ENCODE measurements around the gene SLC30A7. TPM values are rescaled to one million over a fixed set of nuclear protein-coding genes. Genes with fewer than 3 reads are reported as not detected.

Gene SLC30A7
- total RNA-seq, 1 experiment from 2014 or later: 20.7 TPM

DNA sequence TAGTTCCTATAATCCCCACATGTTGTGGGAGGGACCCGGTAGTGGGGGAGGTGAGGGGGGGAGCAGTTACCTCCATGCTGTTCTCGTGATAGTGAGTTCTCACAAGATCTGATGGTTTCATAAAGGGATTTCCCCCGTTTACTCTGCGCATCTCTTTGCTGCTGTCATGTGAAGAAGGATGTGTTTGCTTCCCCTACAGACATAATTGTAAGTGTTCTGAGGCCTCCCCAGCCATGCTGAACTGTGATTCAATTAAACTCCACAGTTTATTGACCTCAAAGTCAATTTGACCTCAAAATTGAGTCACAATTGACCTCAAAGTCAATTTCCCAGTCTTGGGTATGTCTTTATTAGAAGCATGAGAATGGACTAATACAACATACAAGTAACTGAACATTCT lies 110.0 kb downstream of the SLC30A7 start (continued):
- TF ChIP-seq, protein P1, sequence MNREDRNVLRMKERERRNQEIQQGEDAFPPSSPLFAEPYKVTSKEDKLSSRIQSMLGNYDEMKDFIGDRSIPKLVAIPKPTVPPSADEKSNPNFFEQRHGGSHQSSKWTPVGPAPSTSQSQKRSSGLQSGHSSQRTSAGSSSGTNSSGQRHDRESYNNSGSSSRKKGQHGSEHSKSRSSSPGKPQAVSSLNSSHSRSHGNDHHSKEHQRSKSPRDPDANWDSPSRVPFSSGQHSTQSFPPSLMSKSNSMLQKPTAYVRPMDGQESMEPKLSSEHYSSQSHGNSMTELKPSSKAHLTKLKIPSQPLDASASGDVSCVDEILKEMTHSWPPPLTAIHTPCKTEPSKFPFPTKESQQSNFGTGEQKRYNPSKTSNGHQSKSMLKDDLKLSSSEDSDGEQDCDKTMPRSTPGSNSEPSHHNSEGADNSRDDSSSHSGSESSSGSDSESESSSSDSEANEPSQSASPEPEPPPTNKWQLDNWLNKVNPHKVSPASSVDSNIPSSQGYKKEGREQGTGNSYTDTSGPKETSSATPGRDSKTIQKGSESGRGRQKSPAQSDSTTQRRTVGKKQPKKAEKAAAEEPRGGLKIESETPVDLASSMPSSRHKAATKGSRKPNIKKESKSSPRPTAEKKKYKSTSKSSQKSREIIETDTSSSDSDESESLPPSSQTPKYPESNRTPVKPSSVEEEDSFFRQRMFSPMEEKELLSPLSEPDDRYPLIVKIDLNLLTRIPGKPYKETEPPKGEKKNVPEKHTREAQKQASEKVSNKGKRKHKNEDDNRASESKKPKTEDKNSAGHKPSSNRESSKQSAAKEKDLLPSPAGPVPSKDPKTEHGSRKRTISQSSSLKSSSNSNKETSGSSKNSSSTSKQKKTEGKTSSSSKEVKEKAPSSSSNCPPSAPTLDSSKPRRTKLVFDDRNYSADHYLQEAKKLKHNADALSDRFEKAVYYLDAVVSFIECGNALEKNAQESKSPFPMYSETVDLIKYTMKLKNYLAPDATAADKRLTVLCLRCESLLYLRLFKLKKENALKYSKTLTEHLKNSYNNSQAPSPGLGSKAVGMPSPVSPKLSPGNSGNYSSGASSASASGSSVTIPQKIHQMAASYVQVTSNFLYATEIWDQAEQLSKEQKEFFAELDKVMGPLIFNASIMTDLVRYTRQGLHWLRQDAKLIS (CRISPR knock-in tag; IDR thresholded peaks at IDR 0.05; ENCODE audit: borderline replicate concordance): no peak
- no peak for TF ChIP-seq JUN (CRISPR knock-in tag; IDR thresholded peaks at IDR 0.05)
- TF ChIP-seq TCF7 (CRISPR knock-in tag; IDR thresholded peaks at IDR 0.05; ENCODE audit: low read depth): no peak
- TF ChIP-seq EMX1 (CRISPR knock-in tag; IDR thresholded peaks at IDR 0.05): no peak
- TF ChIP-seq CTCF (IDR thresholded peaks at IDR 0.05): no peak
- no peak for TF ChIP-seq E2F1 (CRISPR knock-in tag; IDR thresholded peaks at IDR 0.05)
- no peak for TF ChIP-seq NR3C1 (CRISPR knock-in tag; conservative IDR thresholded peaks at IDR 0.05; ENCODE audit: low read depth)
- TF ChIP-seq E2F4 (CRISPR knock-in tag; IDR thresholded peaks at IDR 0.05; ENCODE audit: borderline replicate concordance, low read depth): no peak
- TF ChIP-seq, protein P2, sequence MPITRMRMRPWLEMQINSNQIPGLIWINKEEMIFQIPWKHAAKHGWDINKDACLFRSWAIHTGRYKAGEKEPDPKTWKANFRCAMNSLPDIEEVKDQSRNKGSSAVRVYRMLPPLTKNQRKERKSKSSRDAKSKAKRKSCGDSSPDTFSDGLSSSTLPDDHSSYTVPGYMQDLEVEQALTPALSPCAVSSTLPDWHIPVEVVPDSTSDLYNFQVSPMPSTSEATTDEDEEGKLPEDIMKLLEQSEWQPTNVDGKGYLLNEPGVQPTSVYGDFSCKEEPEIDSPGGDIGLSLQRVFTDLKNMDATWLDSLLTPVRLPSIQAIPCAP (CRISPR knock-in tag; IDR thresholded peaks at IDR 0.05): no peak
- TF ChIP-seq CBFB (CRISPR knock-in tag; IDR thresholded peaks at IDR 0.05; ENCODE audit: low read depth): no peak

- Mint-ChIP-seq H3K36me3 (peaks cover 20% of the 10 kb centered on the region), H3K27ac (no peak overlapping the region), H3K4me3 (no peak overlapping the region), H3K4me1 (peaks cover 36% of the 10 kb centered on the region), H3K27me3 (ENCODE audit: low read depth) (no peaks in the 10 kb centered on the region), H3K9me3 (no peaks in the 10 kb centered on the region)
- POLR2A ChIA-PET: no interaction called here
- CTCF ChIA-PET: no interaction called here
- no peak for ATAC-seq
- no peak for DNase-seq (ENCODE audit: low spot score)
- peak; percentile 37; the same call in 1 of the 2 replicates for TF ChIP-seq GABPB1 (CRISPR knock-in tag; IDR thresholded peaks at IDR 0.05)
- no peak for TF ChIP-seq EMX1 (CRISPR knock-in tag; IDR thresholded peaks at IDR 0.05)
Measured at GRCh38 chr1:101006553-101006952, 110.7 kb downstream of the SLC30A7 start.

DNA sequence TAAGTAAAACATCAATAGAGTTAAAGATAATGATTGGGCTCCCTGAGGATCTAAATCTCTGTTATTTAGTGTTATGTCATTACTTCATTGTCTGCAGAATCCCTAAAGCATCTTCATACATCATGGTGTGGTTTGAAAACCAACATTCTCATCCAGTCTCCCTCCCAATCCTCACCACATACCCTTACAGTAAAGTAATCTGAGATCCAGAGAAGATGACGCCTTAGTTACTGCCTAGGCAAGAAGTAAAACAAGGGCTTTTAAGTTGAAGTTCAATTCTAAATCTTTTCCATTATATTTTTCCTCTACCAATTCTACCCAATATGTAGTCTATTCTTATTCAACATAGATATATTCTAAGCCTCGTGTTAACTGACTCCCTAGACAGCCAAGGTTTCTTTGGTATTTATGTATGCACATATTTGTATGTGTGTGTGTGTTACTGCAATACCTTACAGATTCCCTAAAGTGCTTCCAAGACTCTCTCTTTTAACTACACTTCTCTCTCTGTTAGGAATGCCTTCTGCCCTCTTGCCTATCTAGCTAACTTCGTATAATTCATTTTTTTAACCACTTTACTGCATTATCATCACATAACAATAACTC lies 112.4 kb downstream of the SLC30A7 start:
- ChIA-PET CTCF (no interaction called here), POLR2A (no interaction called here)
- H3K36me3 Mint-ChIP-seq: peaks cover 29% of the 10 kb centered on the region
- ATAC-seq: no peak
- no peaks in the 10 kb centered on the region for H3K27me3 Mint-ChIP-seq (ENCODE audit: low read depth)
- H3K4me3 Mint-ChIP-seq: no peak overlapping the region
- no peaks in the 10 kb centered on the region for H3K9me3 Mint-ChIP-seq
- no peak overlapping the region; the same call in 1 of the 2 replicates for H3K27ac Mint-ChIP-seq
- DNase-seq (ENCODE audit: low spot score): no peak
- H3K4me1 Mint-ChIP-seq: peaks cover 27% of the 10 kb centered on the region
- TF ChIP-seq ZNF532 (CRISPR knock-in tag; IDR thresholded peaks at IDR 0.05; ENCODE audit: borderline replicate concordance) (no peak), RORB (CRISPR knock-in tag; IDR thresholded peaks at IDR 0.05) (no peak), CREM (CRISPR knock-in tag; IDR thresholded peaks at IDR 0.05) (no peak), E2F4 (CRISPR knock-in tag; IDR thresholded peaks at IDR 0.05; ENCODE audit: borderline replicate concordance, low read depth) (no peak), SMAD3 (CRISPR knock-in tag; IDR thresholded peaks at IDR 0.05; ENCODE audit: borderline replicate concordance) (no peak)
- TF ChIP-seq, protein P3, sequence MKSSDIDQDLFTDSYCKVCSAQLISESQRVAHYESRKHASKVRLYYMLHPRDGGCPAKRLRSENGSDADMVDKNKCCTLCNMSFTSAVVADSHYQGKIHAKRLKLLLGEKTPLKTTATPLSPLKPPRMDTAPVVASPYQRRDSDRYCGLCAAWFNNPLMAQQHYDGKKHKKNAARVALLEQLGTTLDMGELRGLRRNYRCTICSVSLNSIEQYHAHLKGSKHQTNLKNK (CRISPR knock-in tag; IDR thresholded peaks at IDR 0.05): no peak
- TF ChIP-seq, protein P2 (CRISPR knock-in tag; IDR thresholded peaks at IDR 0.05): no peak
